Esophagus muscularis mucosa (tissue), 4 donors: ENCODE measurements around the gene IMP3. TPM values are rescaled to one million over a fixed set of nuclear protein-coding genes. Genes with fewer than 3 reads are reported as not detected.
A peak's percentile ranks its signal among the peaks of the same experiment; 100 is the strongest.

Experiments
- DNase-seq: peaks from one replicate; pipeline ENCODE4 v3.0.0-alpha.2; 2017; ENCODE audit errors: extremely low spot score
- H3K27ac ChIP-seq, 4 donors: fragments of 200-600 bp; sonication (generic); replicated peaks in 1 of 4; 1 replicate in 3 of 4; 2 replicates in 1 of 4; pipeline ENCODE4 v1.5.1; 2016 to 2019; ENCODE audit warnings: mild to moderate bottlenecking in 1 of 4
- H3K27me3 ChIP-seq, 4 donors: fragments of 200-600 bp; sonication (generic); one replicate each; pipeline versions ENCODE4 v1.5.1 to v1.6.0; 2016 to 2019
- H3K36me3 ChIP-seq, 4 donors: fragments of 200-600 bp; sonication (generic); one replicate each; pipeline ENCODE4 v1.5.1; 2016 to 2019
- H3K4me1 ChIP-seq, 4 donors: fragments of 200-600 bp; sonication (generic); one replicate each; pipeline ENCODE4 v1.5.1; 2016 to 2019
- H3K4me3 ChIP-seq, 4 donors: fragments of 200-600 bp; sonication (generic); 1 replicate in 2 of 4; 2 replicates in 2 of 4; pipeline ENCODE4 v1.5.1; 2016 to 2019; ENCODE audit warnings: mild to moderate bottlenecking in 4 of 4, moderate library complexity in 1 of 4
- H3K9me3 ChIP-seq, 4 donors: fragments of 200-600 bp; sonication (generic); 1 replicate in 3 of 4; 2 replicates in 1 of 4; pipeline ENCODE4 v1.5.1; 2016 to 2019
- CTCF ChIP-seq, 3 experiments: fragments of 200-600 bp in 2 of 3; fragments of 450-650 bp in 1 of 3; sonication (generic) in 2 of 3; IDR thresholded peaks; one replicate each; pipeline ENCODE4 v1.5.1; 2017 to 2019; ENCODE audit warnings: antibody characterized with exemption in 3 of 3, mild to moderate bottlenecking in 2 of 3, moderate library complexity in 1 of 3
- EP300 ChIP-seq: sonication (generic); formaldehyde crosslinking; IDR thresholded peaks from one replicate; pipeline ENCODE4 v1.6.1; 2017; ENCODE audit warnings: antibody characterized with exemption
- POLR2A ChIP-seq: fragments of 450-650 bp; IDR thresholded peaks from one replicate; pipeline ENCODE4 v1.6.1; 2017; ENCODE audit warnings: antibody characterized with exemption, moderate library complexity, mild to moderate bottlenecking, low read depth
- POLR2AphosphoS5 ChIP-seq, 2 donors: sonication (generic); formaldehyde crosslinking; IDR thresholded peaks; one replicate each; pipeline ENCODE4 v1.6.1; 2017; ENCODE audit warnings: antibody characterized with exemption in 2 of 2
- WGBS: methylation state at CpG from one replicate; pipeline ENCODE4 v1.1.5; 2018; 5-methylcytosine and 5-hydroxymethylcytosine counted together
- intact Hi-C: fragments of 100-400 bp; cut with DNase I; formaldehyde crosslinking; loops from one replicate; pipeline ENCODE4 v1.15.1; 2023
- total RNA-seq, 4 donors: library from RNA; depleted of rRNA; stranded (reverse); fragments of >200 nt; gene quantifications; one replicate each; pipeline versions ENCODE4 v1.1.0 to v1.2.1, GENCODE V29; 2016

IMP3 gene
- total RNA-seq, 4 donors from 2014 or later = 49.0 to 83.5 (median 62.1) TPM

GRCh38 chr15:75606711-75607699, 33.0 kb downstream of the IMP3 start:
- peaks cover 33 to 97% (median 92%) of the 10 kb centered on the region in 4 donors for H3K36me3 ChIP-seq
- H3K9me3 ChIP-seq = no peaks in the 10 kb centered on the region
- no peak overlapping the region for H3K4me3 ChIP-seq
- H3K27me3 ChIP-seq = no peaks in the 10 kb centered on the region
- no peaks in the 10 kb centered on the region for H3K4me1 ChIP-seq
- DNase-seq = no peak
- no peak overlapping the region for H3K27ac ChIP-seq
- 71% methylated on average over 6 of the region's 6 CpGs for WGBS
- TF ChIP-seq EP300 = no peak
- TF ChIP-seq CTCF (IDR thresholded peaks at IDR 0.05) = no peak
- no peak for TF ChIP-seq POLR2AphosphoS5 (IDR thresholded peaks at IDR 0.05)
- no peak for TF ChIP-seq POLR2A
- intact Hi-C loops = no loop called here

- H3K36me3 ChIP-seq = peaks cover 33 to 98% (median 89%) of the 10 kb centered on the region in 4 donors
- 91% methylated on average over 8 of the region's 8 CpGs for WGBS
- no peaks in the 10 kb centered on the region for H3K27me3 ChIP-seq
- intact Hi-C loops = no loop called here
- no peaks in the 10 kb centered on the region for H3K4me1 ChIP-seq
- H3K9me3 ChIP-seq = no peaks in the 10 kb centered on the region
- no peak for TF ChIP-seq POLR2AphosphoS5 (IDR thresholded peaks at IDR 0.05)
- no peak for TF ChIP-seq CTCF (IDR thresholded peaks at IDR 0.05)
- TF ChIP-seq POLR2A = no peak
- TF ChIP-seq EP300 = no peak
- H3K4me3 ChIP-seq = no peak overlapping the region
- no peak for DNase-seq
- no peak overlapping the region for H3K27ac ChIP-seq
Measured at GRCh38 chr15:75606026-75606425, 34.0 kb downstream of the IMP3 start.

GRCh38 chr15:75599401-75599800, 40.6 kb downstream of the IMP3 start:
- WGBS = 32% methylated on average over 2 of the region's 2 CpGs
- H3K4me3 ChIP-seq = no peak overlapping the region
- DNase-seq = no peak
- no peak for TF ChIP-seq POLR2A
- no peak for TF ChIP-seq EP300
- no peak for TF ChIP-seq POLR2AphosphoS5 (IDR thresholded peaks at IDR 0.05)
- TF ChIP-seq CTCF (IDR thresholded peaks at IDR 0.05) = no peak
- H3K27ac ChIP-seq = peak overlapping the region in 1 of 4 donors; percentile 41
- intact Hi-C loops = no loop called here
- peaks cover 0 to 15% (median 7%) of the 10 kb centered on the region in 4 donors for H3K4me1 ChIP-seq
- no peaks in the 10 kb centered on the region for H3K27me3 ChIP-seq
- no peaks in the 10 kb centered on the region for H3K9me3 ChIP-seq
- peaks cover 13 to 98% (median 81%) of the 10 kb centered on the region in 4 donors for H3K36me3 ChIP-seq

GRCh38 chr15:75598361-75598760, 41.7 kb downstream of the IMP3 start:
- 95% methylated on average over 4 of the region's 4 CpGs for WGBS
- H3K9me3 ChIP-seq = no peaks in the 10 kb centered on the region
- no peak overlapping the region for H3K4me3 ChIP-seq
- peak overlapping the region in 1 of 4 donors; percentile 1 for H3K27ac ChIP-seq
- DNase-seq = no peak
- intact Hi-C loops = no loop called here
- H3K4me1 ChIP-seq = peaks cover 0 to 15% (median 7%) of the 10 kb centered on the region in 4 donors
- TF ChIP-seq POLR2AphosphoS5 (IDR thresholded peaks at IDR 0.05) (no peak), EP300 (no peak), CTCF (IDR thresholded peaks at IDR 0.05) (no peak), POLR2A (no peak)
- H3K27me3 ChIP-seq = no peaks in the 10 kb centered on the region
- H3K36me3 ChIP-seq = peaks cover 13 to 98% (median 73%) of the 10 kb centered on the region in 4 donors
